C4-2B (cell line): ENCODE measurements around the gene CNFN.

Experiments used
- H3K27ac ChIP-seq: fragments of 450-650 bp; 2 replicates; pipeline ENCODE4 v1.5.1; 2017
- ZFX ChIP-seq: fragments of 450-650 bp; IDR thresholded peaks from 2 replicates; pipeline ENCODE4 v1.6.1; 2017
- TF ChIP-seq, protein P1 (sequence below): fragments of 450-650 bp; conservative IDR thresholded peaks from 2 replicates; pipeline ENCODE4 v1.5.1; 2017; ENCODE audit warnings: mild to moderate bottlenecking

The CNFN gene

DNA sequence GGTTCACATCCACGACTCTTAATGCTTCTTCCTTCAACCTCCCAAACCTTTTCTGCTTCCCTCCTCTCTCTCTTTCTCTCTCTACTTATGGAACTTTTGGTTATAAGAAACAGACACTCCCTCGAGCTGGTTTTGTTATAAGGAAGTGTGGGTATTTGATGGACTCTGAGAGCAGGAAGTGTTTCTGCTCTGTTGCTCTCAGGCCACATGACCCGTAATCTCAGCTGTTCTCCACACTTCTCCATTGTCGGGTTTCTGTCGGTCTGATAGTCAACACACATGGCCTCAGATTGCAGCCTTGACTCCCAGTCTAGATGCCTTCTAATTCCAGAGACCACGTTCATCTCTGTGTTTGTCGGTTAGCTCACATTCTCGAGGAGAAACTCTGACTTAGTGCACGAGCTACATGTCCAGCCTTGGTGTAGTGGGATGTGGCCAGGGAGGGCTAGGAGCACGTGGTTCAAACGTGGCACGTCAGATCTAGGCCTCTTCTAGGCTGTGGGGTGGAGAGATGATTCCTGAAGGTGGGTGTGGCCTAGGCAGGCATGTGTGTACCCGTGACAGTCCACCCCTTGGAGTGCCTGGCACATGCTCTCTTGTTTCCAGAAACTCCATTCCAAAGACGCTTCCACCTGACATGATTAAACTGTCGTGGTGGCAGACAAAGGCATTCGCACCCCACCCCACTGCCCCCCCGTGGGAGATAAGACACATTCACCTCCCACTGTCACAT is 26.3 kb downstream of the CNFN start:
- TF ChIP-seq ZFX: no peak
- TF ChIP-seq, protein P1, sequence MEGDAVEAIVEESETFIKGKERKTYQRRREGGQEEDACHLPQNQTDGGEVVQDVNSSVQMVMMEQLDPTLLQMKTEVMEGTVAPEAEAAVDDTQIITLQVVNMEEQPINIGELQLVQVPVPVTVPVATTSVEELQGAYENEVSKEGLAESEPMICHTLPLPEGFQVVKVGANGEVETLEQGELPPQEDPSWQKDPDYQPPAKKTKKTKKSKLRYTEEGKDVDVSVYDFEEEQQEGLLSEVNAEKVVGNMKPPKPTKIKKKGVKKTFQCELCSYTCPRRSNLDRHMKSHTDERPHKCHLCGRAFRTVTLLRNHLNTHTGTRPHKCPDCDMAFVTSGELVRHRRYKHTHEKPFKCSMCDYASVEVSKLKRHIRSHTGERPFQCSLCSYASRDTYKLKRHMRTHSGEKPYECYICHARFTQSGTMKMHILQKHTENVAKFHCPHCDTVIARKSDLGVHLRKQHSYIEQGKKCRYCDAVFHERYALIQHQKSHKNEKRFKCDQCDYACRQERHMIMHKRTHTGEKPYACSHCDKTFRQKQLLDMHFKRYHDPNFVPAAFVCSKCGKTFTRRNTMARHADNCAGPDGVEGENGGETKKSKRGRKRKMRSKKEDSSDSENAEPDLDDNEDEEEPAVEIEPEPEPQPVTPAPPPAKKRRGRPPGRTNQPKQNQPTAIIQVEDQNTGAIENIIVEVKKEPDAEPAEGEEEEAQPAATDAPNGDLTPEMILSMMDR: no peak
- H3K27ac ChIP-seq: no peak overlapping the region

DNA sequence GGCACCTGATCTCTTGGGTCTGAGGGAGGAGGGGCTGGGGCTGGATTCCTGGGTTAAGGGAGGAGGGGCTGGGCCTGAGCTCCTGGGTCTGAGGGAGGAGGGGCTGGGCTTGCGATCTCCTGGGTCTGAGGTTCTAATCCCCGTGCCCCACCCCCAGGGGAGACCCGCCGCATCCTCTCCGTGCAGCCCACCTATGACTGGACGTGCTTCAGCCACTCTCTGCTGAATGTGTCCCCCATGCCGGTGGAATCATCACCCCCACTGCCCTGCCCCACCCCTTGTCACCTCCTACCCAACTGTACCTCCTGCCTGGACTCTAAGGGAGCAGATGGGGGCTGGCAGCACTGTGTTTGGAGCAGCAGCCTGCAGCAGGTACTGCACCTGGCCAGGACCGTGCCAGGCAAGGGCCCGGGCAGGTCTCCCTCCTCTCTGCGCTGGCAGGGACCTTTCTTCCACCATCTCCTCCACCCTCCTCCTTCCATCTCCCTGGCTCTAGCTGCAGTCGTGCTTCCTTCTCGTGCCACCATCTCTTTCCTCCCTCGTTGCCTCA is 27.1 kb downstream of the CNFN start:
- TF ChIP-seq, protein P1: no peak
- TF ChIP-seq ZFX: no peak
- no peak overlapping the region for H3K27ac ChIP-seq

DNA sequence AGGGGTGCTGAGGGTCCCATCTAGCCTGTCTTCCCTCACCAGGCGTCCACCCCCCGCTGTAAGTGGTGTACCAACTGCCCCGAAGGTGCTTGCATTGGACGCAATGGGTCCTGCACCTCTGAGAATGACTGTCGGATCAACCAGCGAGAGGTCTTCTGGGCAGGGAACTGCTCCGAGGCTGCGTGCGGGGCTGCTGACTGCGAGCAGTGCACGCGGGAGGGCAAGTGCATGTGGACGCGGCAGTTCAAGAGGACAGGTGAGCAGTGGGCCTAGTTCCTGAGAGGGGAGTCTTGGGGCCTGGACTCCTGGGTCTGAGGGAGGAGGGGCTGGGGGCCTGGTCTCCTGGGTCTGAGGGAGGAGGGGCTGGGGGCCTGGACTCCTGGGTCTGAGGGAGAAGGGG is 27.8 kb downstream of the CNFN start:
- no peak overlapping the region for H3K27ac ChIP-seq
- TF ChIP-seq, protein P1: no peak
- no peak for TF ChIP-seq ZFX

DNA sequence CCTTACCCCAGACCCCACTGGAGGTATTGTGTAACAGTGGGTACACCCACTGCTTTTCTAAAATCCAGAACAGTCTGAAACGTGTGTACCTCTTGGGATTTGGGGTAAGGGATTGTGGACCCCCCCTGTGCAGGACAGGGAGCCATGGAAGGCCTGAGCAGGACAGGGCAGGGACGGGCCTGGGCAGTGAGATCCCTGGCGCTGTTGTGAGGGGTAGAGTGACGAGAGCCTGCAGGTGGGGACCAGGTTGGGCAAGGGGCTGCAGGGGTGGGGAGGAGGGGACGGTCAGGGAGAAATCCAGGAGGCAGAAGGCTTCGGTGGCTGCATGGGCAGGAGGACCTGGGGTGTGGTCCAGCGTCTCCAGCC is 28.6 kb downstream of the CNFN start:
- H3K27ac ChIP-seq: no peak overlapping the region
- no peak for TF ChIP-seq ZFX
- TF ChIP-seq, protein P1: no peak

DNA sequence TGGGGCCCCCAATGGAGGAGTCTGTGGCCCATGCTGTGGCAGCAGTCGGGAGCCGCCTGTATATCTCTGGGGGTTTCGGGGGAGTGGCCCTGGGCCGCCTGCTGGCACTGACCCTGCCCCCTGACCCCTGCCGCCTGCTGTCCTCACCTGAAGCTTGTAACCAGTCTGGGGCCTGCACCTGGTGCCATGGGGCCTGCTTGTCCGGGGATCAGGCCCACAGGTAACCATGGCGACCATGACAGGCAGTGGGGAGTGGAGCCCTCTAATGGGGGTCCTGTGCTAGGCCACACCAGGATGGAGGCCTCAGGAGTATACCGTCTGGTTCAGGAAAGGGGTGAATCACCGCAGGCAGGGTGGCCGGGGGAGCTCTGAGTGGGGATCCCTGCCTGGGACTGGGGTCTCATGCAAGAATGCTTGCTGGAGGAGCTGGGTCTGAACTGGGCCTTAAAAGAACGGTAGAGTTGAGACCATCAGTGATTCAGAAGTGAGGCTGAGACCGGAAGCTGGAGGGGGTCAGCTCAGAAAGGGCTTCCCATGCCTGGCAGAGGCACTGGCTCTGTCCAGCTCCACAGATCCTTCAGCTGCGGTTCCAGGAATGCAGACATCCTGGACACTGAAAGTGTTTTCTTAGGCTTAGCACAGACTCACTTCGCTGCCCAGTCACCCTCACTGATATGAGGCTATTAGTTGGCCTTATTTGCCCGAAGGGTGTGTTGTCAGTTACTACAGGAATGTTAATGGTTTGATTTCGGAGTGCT is 29.1 kb downstream of the CNFN start:
- no peak for TF ChIP-seq ZFX
- TF ChIP-seq, protein P1: no peak

DNA sequence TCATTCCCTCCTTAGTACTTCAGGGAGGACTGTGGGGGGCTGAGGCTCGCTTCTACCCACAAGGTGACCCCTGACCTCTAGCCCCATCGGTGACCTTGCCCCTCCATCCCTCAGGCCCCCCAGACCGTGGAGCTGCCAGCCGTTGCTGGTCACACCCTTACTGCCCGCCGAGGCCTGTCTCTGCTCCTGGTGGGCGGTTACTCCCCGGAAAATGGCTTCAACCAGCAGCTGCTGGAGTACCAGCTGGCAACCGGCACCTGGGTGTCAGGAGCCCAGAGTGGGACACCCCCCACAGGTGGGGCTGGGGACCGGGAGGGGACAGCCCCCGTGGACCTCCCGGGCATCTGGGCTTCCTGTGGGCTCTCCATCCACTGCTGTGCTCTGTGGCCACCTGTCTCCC is 32.8 kb downstream of the CNFN start:
- H3K27ac ChIP-seq: no peak overlapping the region
- TF ChIP-seq, protein P1: no peak
- no peak for TF ChIP-seq ZFX

More for the DNA sequence above, 29.1 kb downstream of the CNFN start:
- no peak overlapping the region for H3K27ac ChIP-seq

DNA sequence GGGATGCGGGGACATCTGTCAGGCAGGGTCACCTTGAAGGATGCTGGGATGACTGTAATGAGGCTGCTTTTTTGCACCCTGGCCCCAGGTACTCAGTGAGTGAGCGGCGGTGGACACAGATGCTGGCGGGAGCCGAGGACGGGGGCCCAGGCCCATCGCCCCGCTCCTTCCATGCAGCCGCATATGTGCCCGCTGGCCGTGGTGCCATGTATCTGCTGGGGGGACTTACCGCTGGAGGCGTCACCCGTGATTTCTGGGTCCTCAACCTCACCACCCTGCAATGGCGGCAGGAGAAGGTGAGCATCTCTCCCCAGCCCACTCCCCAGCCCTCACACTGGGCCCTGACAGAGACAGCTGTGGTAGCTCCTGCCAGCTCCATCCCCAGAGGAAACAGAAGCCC is 33.4 kb downstream of the CNFN start:
- no peak overlapping the region for H3K27ac ChIP-seq
- TF ChIP-seq ZFX: no peak
- TF ChIP-seq, protein P1: no peak
